ENCODE data around the gene MED13L.

Gene MED13L

GRCh38 chr12:116152268-116152667 is 125.2 kb downstream of the MED13L start:
- Histone ChIP-seq H3K4me1 (ENCODE audit: insufficient read depth, insufficient read length) (no peaks in the 10 kb centered on the region), H3K36me3 (ENCODE audit: insufficient read depth, insufficient read length, low read length) (no peaks in the 10 kb centered on the region), H3K4me3 (ENCODE audit: insufficient read length, low read depth) (no peak overlapping the region), H3K9ac (ENCODE audit: insufficient read length, low read depth) (no peak overlapping the region), H3K27me3 (ENCODE audit: insufficient read depth, insufficient read length) (no peaks in the 10 kb centered on the region), H3K9me3 (ENCODE audit: insufficient read depth, low read length) (no peaks in the 10 kb centered on the region)
- no peak for DNase-seq (ENCODE audit: low read depth, low spot score)
- no peak for TF ChIP-seq ZNF274 (IDR thresholded peaks at IDR 0.05; ENCODE audit: low read depth, low read length)
- no peak for TF ChIP-seq YY1 (IDR thresholded peaks at IDR 0.05; ENCODE audit: insufficient read depth, insufficient read length)
- no peak for TF ChIP-seq SUZ12 (IDR thresholded peaks at IDR 0.05; ENCODE audit: extremely low read depth, insufficient read depth, insufficient read length)

GRCh38 chr12:116150452-116150851 is 127.0 kb downstream of the MED13L start:
- no peaks in the 10 kb centered on the region for H3K36me3 ChIP-seq (ENCODE audit: insufficient read depth, insufficient read length, low read length)
- TF ChIP-seq ZNF274 (IDR thresholded peaks at IDR 0.05; ENCODE audit: low read depth, low read length) (no peak), SUZ12 (IDR thresholded peaks at IDR 0.05; ENCODE audit: extremely low read depth, insufficient read depth, insufficient read length) (no peak), YY1 (IDR thresholded peaks at IDR 0.05; ENCODE audit: insufficient read depth, insufficient read length) (no peak)

GRCh38 chr12:116150001-116150400 is 127.5 kb downstream of the MED13L start:
- no peak overlapping the region for H3K9ac ChIP-seq (ENCODE audit: insufficient read length, low read depth)
- H3K4me3 ChIP-seq (ENCODE audit: insufficient read length, low read depth), result no peak overlapping the region
- no peaks in the 10 kb centered on the region for H3K27me3 ChIP-seq (ENCODE audit: insufficient read depth, insufficient read length)
- DNase-seq (ENCODE audit: low read depth, low spot score), result no peak
- no peaks in the 10 kb centered on the region for H3K36me3 ChIP-seq (ENCODE audit: insufficient read depth, insufficient read length, low read length)
- no peaks in the 10 kb centered on the region for H3K4me1 ChIP-seq (ENCODE audit: insufficient read depth, insufficient read length)
- no peaks in the 10 kb centered on the region for H3K9me3 ChIP-seq (ENCODE audit: insufficient read depth, low read length)
- no peak for TF ChIP-seq YY1 (IDR thresholded peaks at IDR 0.05; ENCODE audit: insufficient read depth, insufficient read length)
- no peak for TF ChIP-seq SUZ12 (IDR thresholded peaks at IDR 0.05; ENCODE audit: extremely low read depth, insufficient read depth, insufficient read length)
- TF ChIP-seq ZNF274 (IDR thresholded peaks at IDR 0.05; ENCODE audit: low read depth, low read length), result no peak

More at GRCh38 chr12:116150452-116150851, 127.0 kb downstream of the MED13L start:
- Histone ChIP-seq H3K4me1 (ENCODE audit: insufficient read depth, insufficient read length) (no peaks in the 10 kb centered on the region), H3K27me3 (ENCODE audit: insufficient read depth, insufficient read length) (no peaks in the 10 kb centered on the region), H3K4me3 (ENCODE audit: insufficient read length, low read depth) (no peak overlapping the region), H3K9ac (ENCODE audit: insufficient read length, low read depth) (no peak overlapping the region), H3K9me3 (ENCODE audit: insufficient read depth, low read length) (no peaks in the 10 kb centered on the region)
- DNase-seq (ENCODE audit: low read depth, low spot score), result no peak

GRCh38 chr12:116148844-116149243 is 128.6 kb downstream of the MED13L start:
- Histone ChIP-seq H3K4me1 (ENCODE audit: insufficient read depth, insufficient read length) (no peaks in the 10 kb centered on the region), H3K36me3 (ENCODE audit: insufficient read depth, insufficient read length, low read length) (no peaks in the 10 kb centered on the region), H3K9ac (ENCODE audit: insufficient read length, low read depth) (no peak overlapping the region), H3K27me3 (ENCODE audit: insufficient read depth, insufficient read length) (no peaks in the 10 kb centered on the region), H3K9me3 (ENCODE audit: insufficient read depth, low read length) (no peaks in the 10 kb centered on the region), H3K4me3 (ENCODE audit: insufficient read length, low read depth) (no peak overlapping the region)
- TF ChIP-seq YY1 (IDR thresholded peaks at IDR 0.05; ENCODE audit: insufficient read depth, insufficient read length) (no peak), ZNF274 (IDR thresholded peaks at IDR 0.05; ENCODE audit: low read depth, low read length) (no peak), SUZ12 (IDR thresholded peaks at IDR 0.05; ENCODE audit: extremely low read depth, insufficient read depth, insufficient read length) (no peak)
- DNase-seq (ENCODE audit: low read depth, low spot score), result no peak

GRCh38 chr12:116146386-116146785 is 131.1 kb downstream of the MED13L start:
- no peaks in the 10 kb centered on the region for H3K36me3 ChIP-seq (ENCODE audit: insufficient read depth, insufficient read length, low read length)
- no peak for TF ChIP-seq ZNF274 (IDR thresholded peaks at IDR 0.05; ENCODE audit: low read depth, low read length)
- no peaks in the 10 kb centered on the region for H3K9me3 ChIP-seq (ENCODE audit: insufficient read depth, low read length)
- H3K9ac ChIP-seq (ENCODE audit: insufficient read length, low read depth), result no peak overlapping the region
- no peaks in the 10 kb centered on the region for H3K27me3 ChIP-seq (ENCODE audit: insufficient read depth, insufficient read length)
- H3K4me3 ChIP-seq (ENCODE audit: insufficient read length, low read depth), result no peak overlapping the region
- no peaks in the 10 kb centered on the region for H3K4me1 ChIP-seq (ENCODE audit: insufficient read depth, insufficient read length)
- no peak for DNase-seq (ENCODE audit: low read depth, low spot score)

- no peak for DNase-seq (ENCODE audit: low read depth, low spot score)
- Histone ChIP-seq H3K4me1 (ENCODE audit: insufficient read depth, insufficient read length) (no peaks in the 10 kb centered on the region), H3K9me3 (ENCODE audit: insufficient read depth, low read length) (no peaks in the 10 kb centered on the region), H3K4me3 (ENCODE audit: insufficient read length, low read depth) (no peak overlapping the region), H3K36me3 (ENCODE audit: insufficient read depth, insufficient read length, low read length) (no peaks in the 10 kb centered on the region), H3K9ac (ENCODE audit: insufficient read length, low read depth) (no peak overlapping the region), H3K27me3 (ENCODE audit: insufficient read depth, insufficient read length) (no peaks in the 10 kb centered on the region)
- TF ChIP-seq ZNF274 (IDR thresholded peaks at IDR 0.05; ENCODE audit: low read depth, low read length) (no peak), YY1 (IDR thresholded peaks at IDR 0.05; ENCODE audit: insufficient read depth, insufficient read length) (no peak), SUZ12 (IDR thresholded peaks at IDR 0.05; ENCODE audit: extremely low read depth, insufficient read depth, insufficient read length) (no peak)
Measured at GRCh38 chr12:116145451-116145850, 132.0 kb downstream of the MED13L start.

GRCh38 chr12:116144384-116144783 is 133.1 kb downstream of the MED13L start:
- Histone ChIP-seq H3K9me3 (ENCODE audit: insufficient read depth, low read length) (no peaks in the 10 kb centered on the region), H3K9ac (ENCODE audit: insufficient read length, low read depth) (no peak overlapping the region), H3K4me3 (ENCODE audit: insufficient read length, low read depth) (no peak overlapping the region), H3K36me3 (ENCODE audit: insufficient read depth, insufficient read length, low read length) (no peaks in the 10 kb centered on the region), H3K4me1 (ENCODE audit: insufficient read depth, insufficient read length) (no peaks in the 10 kb centered on the region), H3K27me3 (ENCODE audit: insufficient read depth, insufficient read length) (no peaks in the 10 kb centered on the region)
- TF ChIP-seq ZNF274 (IDR thresholded peaks at IDR 0.05; ENCODE audit: low read depth, low read length) (no peak), YY1 (IDR thresholded peaks at IDR 0.05; ENCODE audit: insufficient read depth, insufficient read length) (no peak)
- DNase-seq (ENCODE audit: low read depth, low spot score), result no peak

- no peaks in the 10 kb centered on the region for H3K4me1 ChIP-seq (ENCODE audit: insufficient read depth, insufficient read length)
- H3K36me3 ChIP-seq (ENCODE audit: insufficient read depth, insufficient read length, low read length), result no peaks in the 10 kb centered on the region
- H3K27me3 ChIP-seq (ENCODE audit: insufficient read depth, insufficient read length), result no peaks in the 10 kb centered on the region
- no peak overlapping the region for H3K4me3 ChIP-seq (ENCODE audit: insufficient read length, low read depth)
- no peak for DNase-seq (ENCODE audit: low read depth, low spot score)
- H3K9ac ChIP-seq (ENCODE audit: insufficient read length, low read depth), result no peak overlapping the region
- no peak for TF ChIP-seq SUZ12 (IDR thresholded peaks at IDR 0.05; ENCODE audit: extremely low read depth, insufficient read depth, insufficient read length)
- TF ChIP-seq ZNF274 (IDR thresholded peaks at IDR 0.05; ENCODE audit: low read depth, low read length), result no peak
- no peak for TF ChIP-seq YY1 (IDR thresholded peaks at IDR 0.05; ENCODE audit: insufficient read depth, insufficient read length)
- no peaks in the 10 kb centered on the region for H3K9me3 ChIP-seq (ENCODE audit: insufficient read depth, low read length)
Measured at GRCh38 chr12:116143909-116144308, 133.6 kb downstream of the MED13L start.

Measured in NT2/D1 (cell line).